IMR-90 (cell line): ENCODE data around the gene RHCE. TPM values are rescaled to one million over a fixed set of nuclear protein-coding genes. Genes with fewer than 3 reads are reported as not detected.

Experiments used
- ATAC-seq: fragments of 200-7000 bp; cut with Tn5 transposase; 2 replicates; pipeline ENCODE4 v1.9.1; 2020; ENCODE audit warnings: low read depth, mild to moderate bottlenecking, moderate library complexity
- BruUV-seq: library from RNA; stranded (reverse); fragments of 400-500 nt; replicated peaks from 2 replicates; lab custom pipeline; 2021; lab: Mats Ljungman, UMichigan
- CTCF ChIA-PET: fragments of 300-600 bp; formaldehyde crosslinking; extraction: SDS; loops from one replicate; lab custom pipeline; 2021; ENCODE audit warnings: antibody characterized with exemption; lab: Yijun Ruan, JAX
- POLR2A ChIA-PET: fragments of 300-600 bp; sonication (Branson Sonifier 250); formaldehyde crosslinking; loops from one replicate; lab custom pipeline; 2022; ENCODE audit warnings: antibody characterized with exemption; ENCODE audit not compliant: unreplicated experiment; lab: Charles Lee
- DNase-seq: peaks from one replicate; pipeline ENCODE4 v3.0.0; 2013
- H2AFZ ChIP-seq: replicated peaks from 2 replicates; pipeline ENCODE3; 2013; ENCODE audit warnings: low read length, mild to moderate bottlenecking; ENCODE audit not compliant: poor library complexity
- H2AK5ac ChIP-seq: 2 replicates; pipeline ENCODE4 v1.6.1; 2013; ENCODE audit warnings: low read depth, low read length, inconsistent platforms
- H2AK9ac ChIP-seq: replicated peaks from 2 replicates; pipeline ENCODE3; 2013; ENCODE audit warnings: mild to moderate bottlenecking, low read depth, low read length, moderate library complexity; ENCODE audit not compliant: poor library complexity
- H2BK120ac ChIP-seq: 2 replicates; pipeline ENCODE4 v1.6.1; 2013; ENCODE audit warnings: low read depth, low read length, inconsistent platforms
- H2BK15ac ChIP-seq: 3 replicates; pipeline ENCODE4 v1.6.1; 2013; ENCODE audit warnings: low read depth, low read length, inconsistent platforms
- H2BK20ac ChIP-seq: 2 replicates; pipeline ENCODE4 v1.6.1; 2013; ENCODE audit warnings: low read depth, mild to moderate bottlenecking, inconsistent platforms, low read length, moderate library complexity
- H2BK5ac ChIP-seq: 2 replicates; pipeline ENCODE4 v1.6.1; 2013; ENCODE audit warnings: mild to moderate bottlenecking, low read depth, low read length, inconsistent platforms; ENCODE audit not compliant: poor library complexity, severe bottlenecking
- H3K14ac ChIP-seq: replicated peaks from 2 replicates; pipeline ENCODE4 v1.6.1; 2013; ENCODE audit warnings: low read depth, low read length, inconsistent platforms
- H3K18ac ChIP-seq: 2 replicates; pipeline ENCODE4 v1.6.1; 2013; ENCODE audit warnings: low read depth, low read length, control low read depth
- H3K23ac ChIP-seq: 2 replicates; pipeline ENCODE4 v1.6.1; 2013; ENCODE audit warnings: low read depth, low read length, inconsistent platforms
- H3K27ac ChIP-seq: 2 replicates; pipeline ENCODE4 v1.5.1; 2013; ENCODE audit warnings: mild to moderate bottlenecking, control low read depth, low read length; ENCODE audit not compliant: insufficient read depth
- H3K27me3 ChIP-seq: 2 replicates; pipeline ENCODE4 v1.6.1; 2013; ENCODE audit warnings: low read length; ENCODE audit not compliant: control insufficient read depth, insufficient read depth
- H3K36me3 ChIP-seq: 2 replicates; pipeline ENCODE4 v1.6.1; 2013; ENCODE audit warnings: low read length, mixed read lengths; ENCODE audit not compliant: control insufficient read depth, insufficient read depth
- H3K4ac ChIP-seq: 2 replicates; pipeline ENCODE4 v1.6.1; 2013; ENCODE audit warnings: low read depth, low read length, inconsistent platforms
- H3K4me1 ChIP-seq: 2 replicates; pipeline ENCODE4 v1.6.1; 2013; ENCODE audit warnings: low read length, mixed read lengths; ENCODE audit not compliant: control insufficient read depth, insufficient read depth
- H3K4me2 ChIP-seq: 2 replicates; pipeline ENCODE4 v1.6.1; 2013; ENCODE audit warnings: low read depth, mild to moderate bottlenecking, control low read depth, low read length, moderate library complexity
- H3K4me3 ChIP-seq: 2 replicates; pipeline ENCODE4 v1.5.1; 2013; ENCODE audit warnings: low read depth, mild to moderate bottlenecking, control low read depth, low read length, moderate library complexity; ENCODE audit not compliant: insufficient read depth
- H3K56ac ChIP-seq: 2 replicates; pipeline ENCODE4 v1.6.1; 2013; ENCODE audit warnings: low read length, inconsistent platforms; ENCODE audit not compliant: insufficient read depth; ENCODE audit errors: extremely low read depth
- H3K79me1 ChIP-seq, 2 experiments: 2 replicates each; pipeline ENCODE4 v1.6.1; 2013; ENCODE audit warnings: low read length in 2 of 2, inconsistent platforms in 1 of 2, low read depth in 1 of 2
- H3K9ac ChIP-seq: 2 replicates; pipeline ENCODE4 v1.6.1; 2013; ENCODE audit warnings: low read depth, low read length, control low read depth
- H3K9me1 ChIP-seq: 2 replicates; pipeline ENCODE4 v1.6.1; 2013; ENCODE audit warnings: low read length, inconsistent platforms; ENCODE audit not compliant: insufficient read depth
- H3K9me3 ChIP-seq: 2 replicates; pipeline ENCODE4 v1.6.1; 2013; ENCODE audit warnings: low read length; ENCODE audit not compliant: control insufficient read depth, insufficient read depth
- H4K20me1 ChIP-seq: 2 replicates; pipeline ENCODE4 v1.6.1; 2013; ENCODE audit warnings: low read length, inconsistent platforms; ENCODE audit not compliant: insufficient read depth
- H4K5ac ChIP-seq: 2 replicates; pipeline ENCODE4 v1.6.1; 2013; ENCODE audit warnings: mild to moderate bottlenecking, low read depth, low read length, control low read depth
- H4K8ac ChIP-seq, 2 experiments: 2 replicates each; pipeline ENCODE4 v1.6.1; 2013; ENCODE audit warnings: low read depth in 2 of 2, low read length in 2 of 2, control low read depth in 1 of 2, inconsistent platforms in 1 of 2
- H4K91ac ChIP-seq: 2 replicates; pipeline ENCODE4 v1.6.1; 2013; ENCODE audit warnings: low read depth, low read length, inconsistent platforms; ENCODE audit not compliant: insufficient read depth
- BHLHE40 ChIP-seq: fragments of 150-350 bp; IDR thresholded peaks from 2 replicates; pipeline ENCODE4 v1.6.1; 2016; ENCODE audit warnings: mild to moderate bottlenecking, low read depth, low read length
- CEBPB ChIP-seq: IDR thresholded peaks from 2 replicates; pipeline ENCODE4 v1.6.1; 2012; ENCODE audit warnings: low read depth, low read length, improper control_type of control experiment
- FOS ChIP-seq: fragments of 150-350 bp; IDR thresholded peaks from 2 replicates; pipeline ENCODE4 v1.6.1; 2016; ENCODE audit warnings: low read depth, low read length
- MAZ ChIP-seq: IDR thresholded peaks from 2 replicates; pipeline ENCODE4 v1.6.1; 2012; ENCODE audit warnings: low read depth, mild to moderate bottlenecking, low read length, improper control_type of control experiment, moderate library complexity, borderline replicate concordance
- RAD21 ChIP-seq: IDR thresholded peaks from 2 replicates; pipeline ENCODE4 v1.6.1; 2012; ENCODE audit warnings: low read length, improper control_type of control experiment
- RFX5 ChIP-seq: IDR thresholded peaks from 2 replicates; pipeline ENCODE4 v1.8.0; 2012; ENCODE audit warnings: low read depth, mild to moderate bottlenecking, low read length, moderate library complexity
- SMC3 ChIP-seq: fragments of 150-350 bp; IDR thresholded peaks from 2 replicates; pipeline ENCODE4 v1.6.1; 2016; ENCODE audit warnings: low read depth, mild to moderate bottlenecking, antibody characterized with exemption, low read length, moderate library complexity
- WGBS, 2 experiments: methylation state at CpG; one replicate each; pipeline versions ENCODE4 v1.1.5 to v1.1.7; 2013; ENCODE audit warnings: missing lambda C conversion rate in 2 of 2; ENCODE audit not compliant: insufficient read length in 1 of 2; ENCODE audit errors: extremely low coverage in 2 of 2; 5-methylcytosine and 5-hydroxymethylcytosine counted together
- dilution Hi-C: fragments of 300-500 bp; cut with HindIII; formaldehyde crosslinking; loops from one replicate; pipeline ENCODE4 v1.14.3; 2018; ENCODE audit warnings: low sequenced_read_pairs; ENCODE audit not compliant: unreplicated experiment
- in situ Hi-C: fragments of 300-500 bp; cut with MboI; formaldehyde crosslinking; loops from 3 replicates; pipeline ENCODE4 v1.14.3; 2019; ENCODE audit warnings: low sequenced_read_pairs, inconsistent platforms, mixed read lengths
- intact Hi-C: fragments of 100-400 bp; cut with micrococcal nuclease; formaldehyde crosslinking; loops from 2 replicates; pipeline ENCODE4 v1.10.0; 2022
- polyA plus RNA-seq, 3 experiments: library from polyadenylated mRNA; depleted of rRNA; stranded (reverse); fragments of >200 nt; gene quantifications; 2 replicates each; pipeline ENCODE4 v1.2.3, GENCODE V29; 2012; ENCODE audit warnings: low replicate concordance in 1 of 3
- total RNA-seq: library from RNA; depleted of rRNA; stranded (reverse); fragments of >200 nt; gene quantifications from 2 replicates; pipeline ENCODE4 v1.2.3, GENCODE V29; 2012
- TF ChIP-seq, protein P1 (sequence below): fragments of 150-350 bp; IDR thresholded peaks from 2 replicates; pipeline ENCODE4 v1.6.1; 2017; ENCODE audit warnings: mild to moderate bottlenecking, antibody characterized with exemption, low read length, low read depth
- TF ChIP-seq, protein P2 (sequence below): fragments of 150-350 bp; IDR thresholded peaks from 2 replicates; pipeline ENCODE4 v1.6.1; 2016; ENCODE audit warnings: low read depth, mild to moderate bottlenecking, low read length, moderate library complexity, borderline replicate concordance

The RHCE gene
- total and polyA plus RNA-seq, 2 of the 4 experiments (the other 2 are of a cell fraction): 0.54 to 0.62 TPM

DNA sequence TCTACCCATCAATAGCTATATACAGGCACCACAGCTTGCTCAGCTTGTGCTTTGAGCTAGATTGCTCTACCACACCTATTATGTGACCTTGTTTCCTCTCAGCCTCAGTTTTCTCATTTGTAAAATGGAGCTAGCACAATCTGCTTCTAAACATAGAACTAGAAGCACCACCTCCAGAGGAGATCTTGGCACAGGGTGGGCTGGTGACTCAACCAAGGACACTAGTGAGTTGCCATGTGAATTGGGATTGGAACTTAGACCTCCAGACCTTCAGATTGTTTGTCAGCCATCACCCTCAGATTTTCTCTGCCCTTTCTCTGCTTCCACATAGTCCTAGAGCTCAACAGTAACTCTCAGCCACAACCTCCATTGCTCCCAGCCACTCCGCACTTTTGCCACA is 7.1 kb upstream of the RHCE start:
- ChIA-PET CTCF (no interaction called here), POLR2A (no interaction called here)
- no peak overlapping the region for H4K8ac ChIP-seq
- H2BK120ac ChIP-seq: no peak overlapping the region
- DNase-seq: no peak
- no CpG with 5 or more reads among the region's 1 CpG for WGBS, 2 experiments
- no peak overlapping the region for H2BK15ac ChIP-seq
- H2BK5ac ChIP-seq: no peak overlapping the region
- no peak overlapping the region for H3K14ac ChIP-seq
- H3K9me3 ChIP-seq: no peaks in the 10 kb centered on the region
- no peaks in the 10 kb centered on the region for H3K4me1 ChIP-seq
- no peak overlapping the region for H3K23ac ChIP-seq
- no TSS peak for BruUV-seq
- H3K4me2 ChIP-seq: no peak overlapping the region
- TF ChIP-seq, protein P1, sequence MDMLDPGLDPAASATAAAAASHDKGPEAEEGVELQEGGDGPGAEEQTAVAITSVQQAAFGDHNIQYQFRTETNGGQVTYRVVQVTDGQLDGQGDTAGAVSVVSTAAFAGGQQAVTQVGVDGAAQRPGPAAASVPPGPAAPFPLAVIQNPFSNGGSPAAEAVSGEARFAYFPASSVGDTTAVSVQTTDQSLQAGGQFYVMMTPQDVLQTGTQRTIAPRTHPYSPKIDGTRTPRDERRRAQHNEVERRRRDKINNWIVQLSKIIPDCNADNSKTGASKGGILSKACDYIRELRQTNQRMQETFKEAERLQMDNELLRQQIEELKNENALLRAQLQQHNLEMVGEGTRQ: no peak
- no peak for TF ChIP-seq FOS
- TF ChIP-seq, protein P2, sequence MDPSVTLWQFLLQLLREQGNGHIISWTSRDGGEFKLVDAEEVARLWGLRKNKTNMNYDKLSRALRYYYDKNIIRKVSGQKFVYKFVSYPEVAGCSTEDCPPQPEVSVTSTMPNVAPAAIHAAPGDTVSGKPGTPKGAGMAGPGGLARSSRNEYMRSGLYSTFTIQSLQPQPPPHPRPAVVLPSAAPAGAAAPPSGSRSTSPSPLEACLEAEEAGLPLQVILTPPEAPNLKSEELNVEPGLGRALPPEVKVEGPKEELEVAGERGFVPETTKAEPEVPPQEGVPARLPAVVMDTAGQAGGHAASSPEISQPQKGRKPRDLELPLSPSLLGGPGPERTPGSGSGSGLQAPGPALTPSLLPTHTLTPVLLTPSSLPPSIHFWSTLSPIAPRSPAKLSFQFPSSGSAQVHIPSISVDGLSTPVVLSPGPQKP: no peak
- TF ChIP-seq SMC3: no peak
- no peak for TF ChIP-seq CEBPB
- TF ChIP-seq RAD21: no peak
- TF ChIP-seq MAZ: no peak
- TF ChIP-seq RFX5: no peak
- TF ChIP-seq BHLHE40: no peak
- H2AK9ac ChIP-seq: no peak overlapping the region
- no peak overlapping the region for H3K9ac ChIP-seq
- no peak overlapping the region for H4K91ac ChIP-seq
- no peak overlapping the region for H3K4me3 ChIP-seq
- H3K79me1 ChIP-seq: peaks cover 3 to 13% of the 10 kb centered on the region in 2 experiments; a peak in 2 of 4 replicates
- H3K36me3 ChIP-seq: no peaks in the 10 kb centered on the region
- no peak overlapping the region for H2BK20ac ChIP-seq
- H2AK5ac ChIP-seq: no peak overlapping the region
- no peaks in the 10 kb centered on the region; the same call in 1 of the 2 replicates for H3K27me3 ChIP-seq
- H3K9me1 ChIP-seq: no peaks in the 10 kb centered on the region
- peaks cover 10% of the 10 kb centered on the region; the same call in 1 of the 2 replicates for H4K20me1 ChIP-seq
- H3K4ac ChIP-seq: no peak overlapping the region
- ATAC-seq: no peak
- H3K18ac ChIP-seq: no peak overlapping the region
- H3K27ac ChIP-seq: no peak overlapping the region
- no peak overlapping the region for H3K56ac ChIP-seq
- dilution Hi-C loops (no loop called here), intact Hi-C loops (no loop called here), in situ Hi-C loops (no loop called here)
- H4K5ac ChIP-seq: no peak overlapping the region
- no peak overlapping the region for H2AFZ ChIP-seq
